ENCODE measurements around the gene ARL6IP4.

The ARL6IP4 gene

GRCh38 chr12:122951979-122952892, 28.2 kb upstream of the ARL6IP4 start:
- Histone ChIP-seq H3K36me3 (replicated peaks) (no peaks in the 10 kb centered on the region), H3K27ac (no peak overlapping the region), H3K4me3 (ENCODE audit: low read depth, low read length) (no peak overlapping the region), H3K27me3 (replicated peaks) (no peaks in the 10 kb centered on the region)
- DNase-seq, result peak; percentile 60
- peak; percentile 95 for TF ChIP-seq CTCF (IDR thresholded peaks at IDR 0.05; ENCODE audit: low read depth, low read length, missing control alignments)
- in situ Hi-C loops (cut with HindIII; ENCODE audit: low pct_ligation_motif_present, low sequenced_read_pairs), result no loop called here

- H3K27me3 ChIP-seq (replicated peaks), result no peaks in the 10 kb centered on the region
- H3K4me3 ChIP-seq (ENCODE audit: low read depth, low read length), result no peak overlapping the region
- DNase-seq, result no peak
- peaks cover 13% of the 10 kb centered on the region for H3K36me3 ChIP-seq (replicated peaks)
- in situ Hi-C loops (cut with HindIII; ENCODE audit: low pct_ligation_motif_present, low sequenced_read_pairs), result no loop called here
- no peak for TF ChIP-seq CTCF (IDR thresholded peaks at IDR 0.05; ENCODE audit: low read depth, low read length, missing control alignments)
- H3K27ac ChIP-seq, result no peak overlapping the region
Observed at GRCh38 chr12:122955156-122955555, 25.3 kb upstream of the ARL6IP4 start.

GRCh38 chr12:122956035-122956434, 24.4 kb upstream of the ARL6IP4 start:
- in situ Hi-C loops (cut with HindIII; ENCODE audit: low pct_ligation_motif_present, low sequenced_read_pairs), result no loop called here
- H3K36me3 ChIP-seq (replicated peaks), result peaks cover 13% of the 10 kb centered on the region
- H3K4me3 ChIP-seq (ENCODE audit: low read depth, low read length), result no peak overlapping the region
- no peak for TF ChIP-seq CTCF (IDR thresholded peaks at IDR 0.05; ENCODE audit: low read depth, low read length, missing control alignments)
- no peak overlapping the region for H3K27ac ChIP-seq
- no peak for DNase-seq
- H3K27me3 ChIP-seq (replicated peaks), result no peaks in the 10 kb centered on the region

- no peak overlapping the region for H3K4me3 ChIP-seq (ENCODE audit: low read depth, low read length)
- H3K27ac ChIP-seq, result no peak overlapping the region
- in situ Hi-C loops (cut with HindIII; ENCODE audit: low pct_ligation_motif_present, low sequenced_read_pairs), result no loop called here
- TF ChIP-seq CTCF (IDR thresholded peaks at IDR 0.05; ENCODE audit: low read depth, low read length, missing control alignments), result no peak
- H3K36me3 ChIP-seq (replicated peaks), result peaks cover 13% of the 10 kb centered on the region
- DNase-seq, result no peak
- H3K27me3 ChIP-seq (replicated peaks), result no peaks in the 10 kb centered on the region
Observed at GRCh38 chr12:122958198-122958888, 22.1 kb upstream of the ARL6IP4 start.

GRCh38 chr12:122959566-122960192, 20.8 kb upstream of the ARL6IP4 start:
- Histone ChIP-seq H3K36me3 (replicated peaks) (peaks cover 13% of the 10 kb centered on the region), H3K27me3 (replicated peaks) (no peaks in the 10 kb centered on the region), H3K27ac (no peak overlapping the region), H3K4me3 (ENCODE audit: low read depth, low read length) (no peak overlapping the region)
- in situ Hi-C loops (cut with HindIII; ENCODE audit: low pct_ligation_motif_present, low sequenced_read_pairs), result no loop called here
- TF ChIP-seq CTCF (IDR thresholded peaks at IDR 0.05; ENCODE audit: low read depth, low read length, missing control alignments), result no peak
- DNase-seq, result no peak
